ENCODE results near the gene NHLRC2.

Gene NHLRC2

GRCh38 chr10:113947184-113948041 is 93.0 kb downstream of the NHLRC2 start:
- DNase-seq (ENCODE audit: low read depth): no peak

DNA sequence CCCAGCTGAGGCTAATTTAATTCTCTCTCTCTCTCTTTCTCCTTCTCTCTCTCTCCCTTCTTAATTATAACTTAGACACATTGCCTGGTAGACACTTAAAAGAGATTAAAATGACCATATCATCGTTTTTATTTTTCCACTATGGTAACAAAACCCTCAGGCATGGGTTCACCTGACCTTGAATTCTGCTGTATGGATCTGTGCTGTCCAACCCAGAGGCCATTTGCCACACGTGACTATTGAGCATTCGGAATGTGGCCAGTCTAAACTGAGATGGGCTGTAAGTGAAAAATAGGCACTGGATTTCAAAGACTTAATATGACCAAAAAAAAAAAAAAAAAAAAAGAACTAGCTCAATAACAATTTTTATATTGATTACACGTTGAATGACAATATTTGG is 93.6 kb downstream of the NHLRC2 start:
- TF ChIP-seq, protein P1, sequence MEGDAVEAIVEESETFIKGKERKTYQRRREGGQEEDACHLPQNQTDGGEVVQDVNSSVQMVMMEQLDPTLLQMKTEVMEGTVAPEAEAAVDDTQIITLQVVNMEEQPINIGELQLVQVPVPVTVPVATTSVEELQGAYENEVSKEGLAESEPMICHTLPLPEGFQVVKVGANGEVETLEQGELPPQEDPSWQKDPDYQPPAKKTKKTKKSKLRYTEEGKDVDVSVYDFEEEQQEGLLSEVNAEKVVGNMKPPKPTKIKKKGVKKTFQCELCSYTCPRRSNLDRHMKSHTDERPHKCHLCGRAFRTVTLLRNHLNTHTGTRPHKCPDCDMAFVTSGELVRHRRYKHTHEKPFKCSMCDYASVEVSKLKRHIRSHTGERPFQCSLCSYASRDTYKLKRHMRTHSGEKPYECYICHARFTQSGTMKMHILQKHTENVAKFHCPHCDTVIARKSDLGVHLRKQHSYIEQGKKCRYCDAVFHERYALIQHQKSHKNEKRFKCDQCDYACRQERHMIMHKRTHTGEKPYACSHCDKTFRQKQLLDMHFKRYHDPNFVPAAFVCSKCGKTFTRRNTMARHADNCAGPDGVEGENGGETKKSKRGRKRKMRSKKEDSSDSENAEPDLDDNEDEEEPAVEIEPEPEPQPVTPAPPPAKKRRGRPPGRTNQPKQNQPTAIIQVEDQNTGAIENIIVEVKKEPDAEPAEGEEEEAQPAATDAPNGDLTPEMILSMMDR (IDR thresholded peaks at IDR 0.05; ENCODE audit: low read depth, low read length, missing control alignments): no peak
- DNase-seq (ENCODE audit: low read depth): no peak
- in situ Hi-C loops (cut with HindIII; ENCODE audit: low sequenced_read_pairs): loop anchor here (5.0 kb wide), 1 partner anchor 84 kb away; no protein-coding TSS in a partner anchor
- H3K4me3 ChIP-seq (ENCODE audit: low read depth, low read length): no peak overlapping the region

More at GRCh38 chr10:113947184-113948041, 93.0 kb downstream of the NHLRC2 start:
- in situ Hi-C loops (cut with HindIII; ENCODE audit: low sequenced_read_pairs): loop anchor here (5.0 kb wide), 1 partner anchor 85 kb away; no protein-coding TSS in a partner anchor
- TF ChIP-seq, protein P1 (IDR thresholded peaks at IDR 0.05; ENCODE audit: low read depth, low read length, missing control alignments): no peak
- no peak overlapping the region for H3K4me3 ChIP-seq (ENCODE audit: low read depth, low read length)

DNA sequence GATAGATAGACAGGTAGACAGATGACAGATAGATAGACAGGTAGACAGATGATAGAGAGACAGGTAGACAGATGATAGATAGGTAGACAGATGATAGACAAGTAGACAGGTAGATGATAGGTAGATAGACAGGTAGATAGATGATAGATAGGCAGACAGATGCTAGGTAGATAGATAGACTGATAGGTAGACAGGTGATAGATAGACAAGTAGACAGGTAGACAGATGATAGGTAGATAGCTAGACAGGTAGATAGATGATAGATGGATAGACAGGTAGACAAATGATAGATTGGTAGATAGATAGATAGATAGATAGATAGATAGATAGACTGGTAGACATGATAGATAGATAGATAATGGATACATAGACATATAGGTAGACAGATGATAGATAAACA is 95.8 kb downstream of the NHLRC2 start:
- H3K4me3 ChIP-seq (ENCODE audit: low read depth, low read length): no peak overlapping the region
- TF ChIP-seq, protein P1 (IDR thresholded peaks at IDR 0.05; ENCODE audit: low read depth, low read length, missing control alignments): no peak
- in situ Hi-C loops (cut with HindIII; ENCODE audit: low sequenced_read_pairs): loop anchor here (5.0 kb wide), 1 partner anchor 42 kb away; no protein-coding TSS in a partner anchor
- no peak for DNase-seq (ENCODE audit: low read depth)

GRCh38 chr10:113953505-113954272 is 99.2 kb downstream of the NHLRC2 start:
- in situ Hi-C loops (cut with HindIII; ENCODE audit: low sequenced_read_pairs): loop anchor here (5.0 kb wide), 1 partner anchor 39 kb away; no protein-coding TSS in a partner anchor
- TF ChIP-seq, protein P1 (IDR thresholded peaks at IDR 0.05; ENCODE audit: low read depth, low read length, missing control alignments): no peak
- no peak overlapping the region for H3K4me3 ChIP-seq (ENCODE audit: low read depth, low read length)
- no peak for DNase-seq (ENCODE audit: low read depth)

GRCh38 chr10:113954409-113954808 is 99.9 kb downstream of the NHLRC2 start:
- no peak for DNase-seq (ENCODE audit: low read depth)
- H3K4me3 ChIP-seq (ENCODE audit: low read depth, low read length): no peak overlapping the region
- TF ChIP-seq, protein P1 (IDR thresholded peaks at IDR 0.05; ENCODE audit: low read depth, low read length, missing control alignments): no peak
- in situ Hi-C loops (cut with HindIII; ENCODE audit: low sequenced_read_pairs): loop anchor here (5.0 kb wide), 1 partner anchor 38 kb away; no protein-coding TSS in a partner anchor

- peak; percentile 90 for DNase-seq (ENCODE audit: low read depth)
- TF ChIP-seq, protein P1 (IDR thresholded peaks at IDR 0.05; ENCODE audit: low read depth, low read length, missing control alignments): no peak
- in situ Hi-C loops (cut with HindIII; ENCODE audit: low sequenced_read_pairs): no loop called here
- no peak overlapping the region for H3K4me3 ChIP-seq (ENCODE audit: low read depth, low read length)
These were observed 102.6 kb downstream of the NHLRC2 start for GRCh38 chr10:113957013-113957412.

All from astrocyte of the cerebellum (primary cell).